HepG2 (cell line): ENCODE data around the gene TMEM117.

ENCODE experiments used
- ATF4 ChIP-seq, 2 experiments: fragments of 450-650 bp in 1 of 2; sonication (generic) in 1 of 2; formaldehyde crosslinking; IDR thresholded peaks; 2 replicates each; pipeline versions ENCODE4 v1.5.0 to v1.8.0; 2020 to 2022; ENCODE audit warnings: mild to moderate bottlenecking in 1 of 2, missing genetic modification reagents in 1 of 2
- CBX2 ChIP-seq, 2 experiments: fragments of 200-600 bp in 1 of 2; sonication (generic); formaldehyde crosslinking in 1 of 2; IDR thresholded peaks; 2 replicates each; pipeline versions ENCODE4 v1.7.0 to v1.8.1; 2018 to 2022; ENCODE audit warnings: low read depth in 2 of 2, low read length in 1 of 2, mild to moderate bottlenecking in 1 of 2, missing genetic modification reagents in 1 of 2
- CBX5 ChIP-seq: sonication (generic); formaldehyde crosslinking; IDR thresholded peaks from 2 replicates; pipeline ENCODE4 v1.4.0; 2020; ENCODE audit warnings: missing genetic modification reagents, borderline replicate concordance
- HMG20B ChIP-seq: conservative IDR thresholded peaks from 2 replicates; pipeline ENCODE4 v1.6.1; 2016; ENCODE audit warnings: missing genetic modification reagents, missing compliant biosample characterization
- POLR2A ChIP-seq, 2 experiments: IDR thresholded peaks; 2 replicates each; pipeline ENCODE4 v1.6.1; 2011; ENCODE audit warnings: low read depth in 2 of 2, low read length in 2 of 2, mild to moderate bottlenecking in 1 of 2, moderate library complexity in 1 of 2; ENCODE audit not compliant: insufficient read depth in 1 of 2
- REST ChIP-seq, 2 experiments: IDR thresholded peaks; 2 replicates each; pipeline ENCODE4 v1.6.1; 2011 to 2012; ENCODE audit warnings: low read length in 2 of 2, borderline replicate concordance in 1 of 2, low read depth in 1 of 2, mild to moderate bottlenecking in 1 of 2, moderate library complexity in 1 of 2
- YY1 ChIP-seq: IDR thresholded peaks from 2 replicates; pipeline ENCODE4 v1.6.1; 2011; ENCODE audit warnings: low read length, low read depth, moderate library complexity, mild to moderate bottlenecking; ENCODE audit not compliant: insufficient read depth, insufficient replicate concordance
- ZNF274 ChIP-seq: sonication (generic); formaldehyde crosslinking; IDR thresholded peaks from 2 replicates; pipeline ENCODE4 v1.5.1; 2020; ENCODE audit warnings: mild to moderate bottlenecking, missing genetic modification reagents
- TF ChIP-seq, protein P1 (sequence below): sonication (generic); formaldehyde crosslinking; IDR thresholded peaks from 2 replicates; pipeline ENCODE4 v1.5.0; 2020; ENCODE audit warnings: mild to moderate bottlenecking, missing genetic modification reagents, moderate library complexity

- TF ChIP-seq CBX5 (CRISPR knock-in tag) (no peak), YY1 (no peak), POLR2A (IDR thresholded peaks at IDR 0.05; ENCODE audit: insufficient read depth in 1 of 2, low read depth in 2 of 2, low read length in 2 of 2) (no peak), ZNF274 (CRISPR knock-in tag) (no peak), REST (IDR thresholded peaks at IDR 0.05; ENCODE audit: borderline replicate concordance in 1 of 2, low read depth in 1 of 2, low read length in 2 of 2) (no peak), CBX2 (IDR thresholded peaks at IDR 0.05; ENCODE audit: low read depth, low read length) (no peak), CBX2 (CRISPR knock-in tag; IDR thresholded peaks at IDR 0.05; ENCODE audit: low read depth) (no peak), HMG20B (no peak), ATF4 (CRISPR knock-in tag; IDR thresholded peaks at IDR 0.05) (no peak)
- TF ChIP-seq, protein P1, sequence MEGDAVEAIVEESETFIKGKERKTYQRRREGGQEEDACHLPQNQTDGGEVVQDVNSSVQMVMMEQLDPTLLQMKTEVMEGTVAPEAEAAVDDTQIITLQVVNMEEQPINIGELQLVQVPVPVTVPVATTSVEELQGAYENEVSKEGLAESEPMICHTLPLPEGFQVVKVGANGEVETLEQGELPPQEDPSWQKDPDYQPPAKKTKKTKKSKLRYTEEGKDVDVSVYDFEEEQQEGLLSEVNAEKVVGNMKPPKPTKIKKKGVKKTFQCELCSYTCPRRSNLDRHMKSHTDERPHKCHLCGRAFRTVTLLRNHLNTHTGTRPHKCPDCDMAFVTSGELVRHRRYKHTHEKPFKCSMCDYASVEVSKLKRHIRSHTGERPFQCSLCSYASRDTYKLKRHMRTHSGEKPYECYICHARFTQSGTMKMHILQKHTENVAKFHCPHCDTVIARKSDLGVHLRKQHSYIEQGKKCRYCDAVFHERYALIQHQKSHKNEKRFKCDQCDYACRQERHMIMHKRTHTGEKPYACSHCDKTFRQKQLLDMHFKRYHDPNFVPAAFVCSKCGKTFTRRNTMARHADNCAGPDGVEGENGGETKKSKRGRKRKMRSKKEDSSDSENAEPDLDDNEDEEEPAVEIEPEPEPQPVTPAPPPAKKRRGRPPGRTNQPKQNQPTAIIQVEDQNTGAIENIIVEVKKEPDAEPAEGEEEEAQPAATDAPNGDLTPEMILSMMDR (CRISPR knock-in tag) = no peak
Measured at GRCh38 chr12:43935581-43935980, 99.7 kb downstream of the TMEM117 start.
